ENCODE results near the gene SLC7A1. TPM values are rescaled to one million over a fixed set of nuclear protein-coding genes. Genes with fewer than 3 reads are reported as not detected.
A peak's percentile ranks its signal among the peaks of the same experiment; 100 is the strongest.

SLC7A1 gene
- total RNA-seq, 2 donors from 2014 or later, result 15.5 to 28.3 TPM

DNA sequence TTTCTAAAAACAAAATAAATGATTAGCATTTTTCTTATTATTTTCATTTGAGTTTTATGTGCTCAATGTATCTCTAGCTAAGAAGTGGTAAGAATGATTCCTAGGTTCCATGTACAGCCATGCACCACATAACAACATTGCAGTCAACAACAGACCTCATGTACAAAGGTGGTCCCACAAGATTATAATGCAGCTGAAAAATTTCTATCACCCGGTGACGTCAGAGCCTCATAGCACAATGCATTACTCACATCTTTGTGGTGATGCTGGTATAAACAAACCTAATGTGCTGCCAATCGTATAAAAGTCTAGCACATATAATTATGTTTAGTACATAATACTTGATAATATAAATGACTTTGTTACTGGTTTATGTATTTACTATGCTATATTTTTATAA, 120.5 kb downstream of the SLC7A1 start:
- no peak overlapping the region for H3K27ac Mint-ChIP-seq
- H3K4me1 Mint-ChIP-seq, result peaks cover 6% of the 10 kb centered on the region
- DNase-seq (no peak), ATAC-seq (no peak)
- H3K36me3 Mint-ChIP-seq (ENCODE audit: low read depth), result no peaks in the 10 kb centered on the region
- H3K27me3 Mint-ChIP-seq, result peaks cover 30% of the 10 kb centered on the region
- H3K4me3 Mint-ChIP-seq, result no peak overlapping the region
- H3K9me3 ChIP-seq (ENCODE audit: control insufficient read depth, low read length, poor library complexity, severe bottlenecking), result no peaks in the 10 kb centered on the region

DNA sequence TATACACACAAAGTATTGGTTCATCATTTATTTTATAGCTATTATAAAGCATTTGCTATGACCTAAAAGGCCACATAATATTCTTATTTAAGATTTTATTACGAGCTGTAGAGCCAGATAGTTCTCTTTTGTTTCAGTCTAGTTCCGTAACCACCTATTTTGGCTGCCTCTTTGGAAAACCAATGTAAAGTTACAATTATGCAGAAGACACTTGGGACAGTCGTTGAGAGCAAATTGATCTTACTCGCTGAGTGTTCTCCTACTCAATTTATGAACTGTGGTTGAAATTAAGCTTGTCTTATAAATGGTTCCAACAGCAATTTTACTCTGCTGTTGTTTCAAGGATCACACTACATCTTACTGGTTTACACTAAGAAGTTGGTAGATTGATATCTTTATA, 122.3 kb downstream of the SLC7A1 start:
- Mint-ChIP-seq H3K36me3 (ENCODE audit: low read depth) (no peaks in the 10 kb centered on the region), H3K4me3 (no peak overlapping the region), H3K4me1 (peaks cover 6% of the 10 kb centered on the region), H3K27me3 (peaks cover 20% of the 10 kb centered on the region), H3K27ac (no peak overlapping the region)
- ATAC-seq (no peak), DNase-seq (no peak)
- no peaks in the 10 kb centered on the region for H3K9me3 ChIP-seq (ENCODE audit: control insufficient read depth, low read length, poor library complexity, severe bottlenecking)

DNA sequence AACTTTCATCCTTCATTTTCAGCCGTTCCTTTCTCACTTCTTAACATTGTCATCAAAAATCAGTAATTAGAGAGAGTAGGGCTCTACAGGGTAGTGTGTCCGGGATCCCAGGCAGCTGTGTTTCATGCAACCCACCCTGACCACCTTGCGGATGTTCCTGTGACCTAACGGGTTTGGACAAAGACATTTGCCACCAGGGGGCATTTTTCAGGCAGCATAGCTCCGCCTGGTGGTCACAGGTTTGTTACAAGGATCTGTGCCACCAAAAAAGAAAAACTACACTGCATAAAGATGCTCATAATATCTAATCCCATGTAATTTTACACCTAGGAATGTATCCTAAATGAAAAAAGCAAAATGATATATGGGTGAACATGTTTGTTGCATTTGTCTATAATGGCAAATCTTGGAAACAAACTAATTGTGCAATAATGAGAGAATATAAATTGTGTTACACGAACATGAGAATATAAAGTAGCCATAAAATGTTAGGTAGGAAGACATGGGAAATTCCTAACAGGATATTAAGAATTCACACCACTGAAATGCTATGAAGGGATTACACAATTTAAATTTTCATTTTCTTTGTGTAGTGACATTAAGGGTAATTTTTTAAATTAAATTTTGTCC, 123.0 kb downstream of the SLC7A1 start:
- H3K27me3 Mint-ChIP-seq, result peaks cover 19% of the 10 kb centered on the region
- H3K9me3 ChIP-seq (ENCODE audit: control insufficient read depth, low read length, poor library complexity, severe bottlenecking), result no peaks in the 10 kb centered on the region
- H3K4me3 Mint-ChIP-seq, result no peak overlapping the region
- H3K27ac Mint-ChIP-seq, result no peak overlapping the region
- ATAC-seq (peak; percentile 54), DNase-seq (peak in 1 of 3 donors; percentile 25)
- no peaks in the 10 kb centered on the region for H3K36me3 Mint-ChIP-seq (ENCODE audit: low read depth)
- peaks cover 6% of the 10 kb centered on the region for H3K4me1 Mint-ChIP-seq

DNA sequence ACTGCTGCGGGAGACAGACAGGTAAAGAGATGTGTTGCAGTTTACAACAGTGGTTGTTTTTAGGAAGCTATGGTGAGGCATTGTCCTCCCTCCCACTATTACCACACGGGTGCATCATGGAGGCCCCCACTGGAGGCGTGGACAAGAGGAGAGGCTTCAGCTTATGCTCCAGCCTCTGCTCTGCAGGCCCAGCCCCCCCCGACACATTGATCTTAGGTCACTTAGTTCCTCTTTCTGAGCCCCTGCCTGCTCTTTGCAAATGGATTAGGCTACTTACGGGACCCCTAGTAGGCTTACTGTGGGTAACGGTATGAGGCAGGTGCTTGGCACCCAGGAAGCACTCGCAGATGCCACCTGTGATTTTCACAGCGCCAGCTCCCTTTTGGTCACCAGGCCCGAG, 123.9 kb downstream of the SLC7A1 start:
- ATAC-seq (no peak), DNase-seq (no peak)
- H3K4me1 Mint-ChIP-seq, result peaks cover 6% of the 10 kb centered on the region
- H3K36me3 Mint-ChIP-seq (ENCODE audit: low read depth), result no peaks in the 10 kb centered on the region
- H3K27ac Mint-ChIP-seq, result no peak overlapping the region
- no peak overlapping the region for H3K4me3 Mint-ChIP-seq
- peaks cover 10% of the 10 kb centered on the region for H3K27me3 Mint-ChIP-seq
- no peaks in the 10 kb centered on the region for H3K9me3 ChIP-seq (ENCODE audit: control insufficient read depth, low read length, poor library complexity, severe bottlenecking)

DNA sequence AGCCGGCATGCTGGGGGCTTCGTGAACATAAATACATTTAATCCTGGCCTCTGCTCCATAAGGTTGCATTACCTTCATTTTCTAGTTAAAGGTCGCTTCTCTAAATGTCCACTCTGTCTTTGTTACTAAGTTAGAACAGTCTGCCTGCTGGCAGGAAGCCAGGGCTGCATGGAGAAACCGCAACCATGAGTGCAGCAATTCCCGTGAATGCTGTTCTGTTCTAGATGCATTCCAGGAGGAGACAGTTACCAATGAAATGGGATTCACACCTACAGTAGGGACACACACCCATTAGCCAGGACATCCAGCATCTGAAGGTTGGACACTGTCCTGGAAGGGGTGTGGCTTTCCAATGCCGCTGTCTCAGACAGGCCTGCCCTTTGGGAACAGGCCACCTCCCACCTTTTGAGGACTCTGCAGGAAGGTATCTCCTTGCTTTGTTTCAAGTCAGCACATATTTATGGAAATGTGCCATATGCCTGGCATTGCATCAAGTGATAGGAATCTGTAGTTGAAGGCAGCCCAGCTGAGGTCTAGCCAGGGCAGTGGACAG, 129.7 kb downstream of the SLC7A1 start:
- Mint-ChIP-seq H3K4me3 (no peak overlapping the region), H3K4me1 (peaks cover 2% of the 10 kb centered on the region), H3K36me3 (ENCODE audit: low read depth) (peaks cover 2% of the 10 kb centered on the region), H3K27me3 (peaks cover 17% of the 10 kb centered on the region), H3K27ac (no peak overlapping the region)
- DNase-seq, result no peak
- no peak for ATAC-seq
- no peaks in the 10 kb centered on the region for H3K9me3 ChIP-seq (ENCODE audit: control insufficient read depth, low read length, poor library complexity, severe bottlenecking)

DNA sequence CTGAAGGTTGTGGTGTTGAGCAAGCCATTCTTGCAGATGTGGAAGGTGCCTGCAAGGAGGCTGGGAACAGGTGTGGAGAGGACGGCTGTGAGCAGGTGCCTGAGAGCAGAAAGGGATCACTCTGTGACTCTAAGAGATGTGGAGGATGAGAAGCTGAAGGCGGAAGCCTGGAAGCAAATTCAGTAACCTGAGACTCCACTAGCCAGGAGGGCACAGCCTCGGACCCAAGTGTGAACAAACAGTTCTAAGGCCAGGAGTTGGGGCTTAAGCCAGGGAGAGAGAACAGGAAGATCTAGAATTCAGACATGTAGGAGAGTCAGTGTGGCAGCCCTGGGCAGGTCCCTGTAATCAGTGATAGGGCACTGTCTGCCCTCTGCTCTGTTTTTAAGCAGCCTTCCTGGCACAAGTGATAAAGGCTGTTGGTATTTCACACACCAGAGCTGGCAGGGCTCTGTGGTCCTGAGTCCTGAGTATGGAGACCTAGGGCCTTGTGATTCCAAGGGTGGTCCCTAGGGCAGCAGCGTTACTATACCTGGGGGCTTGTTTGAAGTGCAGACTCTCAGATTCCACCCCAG, 131.3 kb downstream of the SLC7A1 start:
- Mint-ChIP-seq H3K4me3 (no peak overlapping the region), H3K27ac (no peak overlapping the region), H3K36me3 (ENCODE audit: low read depth) (peaks cover 2% of the 10 kb centered on the region), H3K4me1 (no peaks in the 10 kb centered on the region), H3K27me3 (peaks cover 11% of the 10 kb centered on the region)
- H3K9me3 ChIP-seq (ENCODE audit: control insufficient read depth, low read length, poor library complexity, severe bottlenecking), result no peaks in the 10 kb centered on the region
- DNase-seq (no peak), ATAC-seq (no peak)

DNA sequence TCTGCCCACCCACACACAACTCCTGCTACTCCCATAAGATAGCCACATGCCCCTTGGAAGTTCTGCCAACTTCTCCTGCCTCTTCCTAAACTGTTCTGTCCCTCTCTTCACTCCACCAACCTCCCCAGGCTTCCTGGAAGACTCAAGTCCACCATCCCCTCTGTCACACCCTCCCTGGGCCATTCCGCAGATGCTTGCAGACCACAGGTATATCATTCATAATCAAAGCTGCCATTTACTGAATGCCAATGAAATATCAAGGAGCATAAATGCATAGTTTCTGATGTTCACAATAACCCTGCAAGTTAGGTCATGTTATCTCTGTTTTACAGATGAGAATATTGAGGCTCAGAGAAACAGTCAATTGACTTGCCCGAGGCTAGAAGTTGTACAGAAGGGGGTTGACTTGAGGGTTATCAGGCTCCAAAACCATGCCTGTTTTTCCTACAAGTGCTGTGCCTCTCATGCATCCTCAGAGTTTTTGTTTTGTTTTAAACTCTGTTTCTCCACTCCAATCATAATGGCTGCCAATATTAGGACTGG, 135.6 kb downstream of the SLC7A1 start:
- Mint-ChIP-seq H3K4me1 (no peaks in the 10 kb centered on the region), H3K36me3 (ENCODE audit: low read depth) (peaks cover 4% of the 10 kb centered on the region), H3K27ac (no peak overlapping the region), H3K27me3 (peaks cover 15% of the 10 kb centered on the region), H3K4me3 (no peak overlapping the region)
- no peaks in the 10 kb centered on the region for H3K9me3 ChIP-seq (ENCODE audit: control insufficient read depth, low read length, poor library complexity, severe bottlenecking)
- DNase-seq, result no peak
- ATAC-seq, result no peak
